Transverse colon (tissue), 4 donors: Measurements from ENCODE around the gene GIMAP2. TPM values are rescaled to one million over a fixed set of nuclear protein-coding genes. Genes with fewer than 3 reads are reported as not detected.

ENCODE experiments used
- DNase-seq: peaks from one replicate; pipeline ENCODE4 v3.0.0-alpha.2; 2019
- H3K27ac ChIP-seq, 4 donors: fragments of 200-600 bp; sonication (generic); 2 replicates each; pipeline ENCODE4 v1.5.1; 2016 to 2018; ENCODE audit warnings: inconsistent platforms in 4 of 4
- H3K27me3 ChIP-seq: fragments of 200-600 bp; sonication (generic); 2 replicates; pipeline ENCODE4 v1.5.1; 2017; ENCODE audit warnings: inconsistent platforms
- H3K36me3 ChIP-seq, 4 donors: fragments of 200-600 bp; sonication (generic); 2 replicates each; pipeline ENCODE4 v1.5.1; 2017 to 2019; ENCODE audit warnings: inconsistent platforms in 4 of 4
- H3K4me1 ChIP-seq, 4 donors: fragments of 200-600 bp; sonication (generic); 2 replicates each; pipeline ENCODE4 v1.5.1; 2017 to 2020; ENCODE audit warnings: inconsistent platforms in 4 of 4
- H3K4me3 ChIP-seq, 4 donors: fragments of 200-600 bp; sonication (generic); 1 replicate in 1 of 4; 2 replicates in 3 of 4; pipeline versions ENCODE4 v1.5.1 to v1.6.1; 2017 to 2019; ENCODE audit warnings: inconsistent platforms in 4 of 4
- H3K9me3 ChIP-seq, 2 donors: fragments of 200-600 bp; sonication (generic); 2 replicates each; pipeline ENCODE4 v1.5.1; 2017 to 2019; ENCODE audit warnings: inconsistent platforms in 2 of 2
- CTCF ChIP-seq, 5 experiments: fragments of 200-600 bp in 3 of 5; fragments of 450-650 bp in 2 of 5; sonication (generic) in 3 of 5; IDR thresholded peaks; 1 replicate in 2 of 5; 2 replicates in 3 of 5; pipeline ENCODE4 v1.5.1; 2016 to 2017; ENCODE audit warnings: antibody characterized with exemption in 5 of 5, inconsistent platforms in 3 of 5, mild to moderate bottlenecking in 2 of 5, moderate library complexity in 1 of 5
- EP300 ChIP-seq: sonication (generic); formaldehyde crosslinking; IDR thresholded peaks from one replicate; pipeline ENCODE4 v1.6.1; 2017; ENCODE audit warnings: antibody characterized with exemption, low read depth
- POLR2A ChIP-seq: fragments of 450-650 bp; IDR thresholded peaks from one replicate; pipeline ENCODE4 v1.6.1; 2016; ENCODE audit warnings: antibody characterized with exemption, mild to moderate bottlenecking, moderate library complexity
- POLR2AphosphoS5 ChIP-seq, 3 donors: sonication (generic); formaldehyde crosslinking; IDR thresholded peaks; one replicate each; pipeline ENCODE4 v1.6.1; 2016; ENCODE audit warnings: antibody characterized with exemption in 3 of 3
- WGBS, 2 donors: methylation state at CpG; one replicate each; pipeline ENCODE4 v1.1.5; 2018; ENCODE audit warnings: low coverage in 1 of 2; 5-methylcytosine and 5-hydroxymethylcytosine counted together
- in situ Hi-C, 4 donors: fragments of 200-750 bp; cut with MboI; loops; one replicate each; pipeline versions ENCODE4 v1.15.0 to v1.15.1; 2017; ENCODE audit warnings: low sequenced_read_pairs in 3 of 4, low pct_ligation_motif_present in 1 of 4, low pct_unique_long_range_greater_than_20kb in 1 of 4
- intact Hi-C: fragments of 100-400 bp; cut with DNase I; formaldehyde crosslinking; loops from one replicate; pipeline ENCODE4 v1.15.1; 2023; ENCODE audit warnings: low total_unique reads
- total RNA-seq, 4 donors: library from RNA; depleted of rRNA; stranded (reverse); fragments of >200 nt; gene quantifications; one replicate each; pipeline ENCODE4 v1.1.0, GENCODE V29; 2016

GIMAP2 gene
- total RNA-seq, 4 donors from 2014 or later: 4.5 to 16.2 TPM; not detected in 2

- in situ Hi-C loops: no loop called here
- no peaks in the 10 kb centered on the region for H3K4me1 ChIP-seq
- WGBS, 2 donors: 60% methylated on average over 4 of the region's 4 CpGs; no CpG with 5 or more reads in 1 of the 2 donors
- H3K9me3 ChIP-seq: no peaks in the 10 kb centered on the region
- no peak for TF ChIP-seq POLR2AphosphoS5 (IDR thresholded peaks at IDR 0.05)
- no peak for TF ChIP-seq CTCF (IDR thresholded peaks at IDR 0.05)
- TF ChIP-seq EP300: no peak
- TF ChIP-seq POLR2A: no peak
- DNase-seq: no peak
- intact Hi-C loops: no loop called here
- H3K4me3 ChIP-seq: peak overlapping the region in 1 of 4 donors; percentile 46
- peak overlapping the region; percentile 54 to 72 (median 64) for H3K27ac ChIP-seq
- H3K36me3 ChIP-seq: no peaks in the 10 kb centered on the region
- H3K27me3 ChIP-seq: no peaks in the 10 kb centered on the region
These were observed 30.2 kb downstream of the GIMAP2 start for GRCh38 chr7:150715738-150716137.

GRCh38 chr7:150716368-150716767, 30.9 kb downstream of the GIMAP2 start, which contains the start of gene GIMAP1:
TSS of gene GIMAP1 (plus strand) at chr7:150716613. CDS start at chr7:150719048, 2,435 bp downstream.
- DNase-seq: peak; percentile 41
- H3K9me3 ChIP-seq: no peaks in the 10 kb centered on the region
- no peaks in the 10 kb centered on the region for H3K27me3 ChIP-seq
- TF ChIP-seq POLR2AphosphoS5 (IDR thresholded peaks at IDR 0.05) (peak; percentile 50 to 56 (median 54)), EP300 (no peak), POLR2A (peak; percentile 34)
- H3K27ac ChIP-seq: peak within 1 kb of the TSS; percentile 54 to 72 (median 64)
- in situ Hi-C loops (no loop called here), intact Hi-C loops (no loop called here)
- no peaks in the 10 kb centered on the region for H3K36me3 ChIP-seq
- no peaks in the 10 kb centered on the region for H3K4me1 ChIP-seq
- WGBS, 2 donors: 58% methylated on average over 5 of the region's 5 CpGs; no CpG with 5 or more reads in 1 of the 2 donors
- H3K4me3 ChIP-seq: peak within 1 kb of the TSS in 3 of 4 donors; percentile 22 to 46 (median 30)

GRCh38 chr7:150716939-150717338, 31.4 kb downstream of the GIMAP2 start:
- no peaks in the 10 kb centered on the region for H3K27me3 ChIP-seq
- TF ChIP-seq POLR2AphosphoS5 (IDR thresholded peaks at IDR 0.05) (no peak), POLR2A (no peak), CTCF (IDR thresholded peaks at IDR 0.05) (no peak), EP300 (no peak)
- no peaks in the 10 kb centered on the region for H3K9me3 ChIP-seq
- peak overlapping the region; percentile 54 to 72 (median 64) for H3K27ac ChIP-seq
- in situ Hi-C loops: no loop called here
- DNase-seq: no peak
- H3K4me3 ChIP-seq: peak overlapping the region in 3 of 4 donors; percentile 22 to 46 (median 30)
- no peaks in the 10 kb centered on the region for H3K4me1 ChIP-seq
- intact Hi-C loops: no loop called here
- 63 to 71% methylated on average over 2 to 4 of the region's 4 CpGs for WGBS, 2 donors
- H3K36me3 ChIP-seq: no peaks in the 10 kb centered on the region

GRCh38 chr7:150717814-150718420, 32.4 kb downstream of the GIMAP2 start:
- Histone ChIP-seq H3K4me1 (no peaks in the 10 kb centered on the region), H3K9me3 (no peaks in the 10 kb centered on the region), H3K27me3 (no peaks in the 10 kb centered on the region), H3K4me3 (peak overlapping the region in 3 of 4 donors; percentile 22 to 46 (median 30)), H3K36me3 (no peaks in the 10 kb centered on the region), H3K27ac (peak overlapping the region; percentile 54 to 72 (median 64))
- WGBS, 2 donors: 73 to 86% methylated on average over 1 to 4 of the region's 4 CpGs
- in situ Hi-C loops (no loop called here), intact Hi-C loops (no loop called here)
- TF ChIP-seq POLR2AphosphoS5 (IDR thresholded peaks at IDR 0.05): no peak
- no peak for TF ChIP-seq POLR2A
- TF ChIP-seq EP300: no peak
- TF ChIP-seq CTCF (IDR thresholded peaks at IDR 0.05): no peak
- DNase-seq: no peak
